Measurements from ENCODE around the gene TMIGD3.

DNA sequence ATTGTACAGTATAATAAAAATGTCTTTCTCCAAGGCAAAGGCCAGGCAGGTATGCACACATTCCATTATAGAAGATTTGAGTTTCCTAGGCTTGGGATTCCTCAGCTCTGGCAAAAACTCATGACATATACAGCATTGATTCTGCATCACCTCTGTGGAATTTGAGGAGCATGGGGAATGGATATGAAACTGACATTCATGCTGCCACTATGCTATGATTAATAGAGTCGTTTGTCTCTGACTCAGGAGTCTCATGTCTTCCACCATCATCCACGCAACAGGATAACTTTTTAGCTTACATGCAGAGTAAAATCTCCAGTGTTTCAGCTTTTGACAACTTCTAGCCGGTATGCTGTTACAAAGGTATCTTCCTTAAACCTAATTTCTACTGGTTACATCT, 49.8 kb upstream of the TMIGD3 start:
- no peak for TF ChIP-seq POLR2A (IDR thresholded peaks at IDR 0.05)
- TF ChIP-seq POLR2AphosphoS5 (IDR thresholded peaks at IDR 0.05): no peak
